Measurements from ENCODE around the gene OCEL1.

OCEL1 gene

DNA sequence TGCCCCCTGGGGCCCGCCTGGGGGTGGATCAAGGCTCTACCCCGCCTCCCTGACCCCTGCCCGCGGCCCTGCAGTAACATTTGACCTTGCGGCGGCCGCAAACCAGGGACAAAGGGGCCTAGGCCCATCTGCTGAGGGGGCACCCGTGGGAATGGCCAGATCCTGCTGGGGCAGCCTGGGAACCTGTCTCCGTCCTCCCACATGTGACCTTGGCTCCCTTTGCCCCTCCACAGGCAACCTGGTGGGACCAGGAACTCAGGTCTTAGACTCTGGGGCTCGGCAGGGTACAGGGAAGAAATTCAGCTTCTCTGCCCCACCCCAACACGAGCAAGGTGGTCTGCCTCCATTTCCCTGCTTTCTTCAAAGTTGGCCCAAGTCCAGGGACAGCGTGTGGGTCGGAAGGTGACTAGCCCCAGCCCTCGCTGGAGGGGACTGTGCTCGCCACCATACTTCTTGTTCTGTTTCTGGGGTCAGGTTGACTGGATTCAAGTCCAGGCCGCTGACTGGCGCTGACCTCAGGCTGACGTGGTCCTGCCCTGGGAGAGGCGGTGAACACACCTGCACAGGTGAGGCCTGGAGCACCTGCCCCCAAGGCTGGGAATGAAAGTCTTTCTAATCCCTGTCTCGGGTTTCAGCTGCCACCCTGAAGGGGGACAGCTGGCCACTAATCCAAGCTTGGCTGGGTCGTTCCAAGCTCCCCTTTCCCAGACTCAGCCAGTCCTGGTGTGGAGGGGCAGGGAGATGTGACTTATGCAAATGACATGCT lies 22.2 kb downstream of the OCEL1 start:
- peak; percentile 55 to 60 for DNase-seq
- Histone ChIP-seq H3K9ac (ENCODE audit: low read length) (no peak overlapping the region), H3K14ac (ENCODE audit: low read length) (peak overlapping the region; percentile 96), H3K79me2 (ENCODE audit: control insufficient read depth, insufficient read depth, low read length, poor library complexity) (peaks cover 39% of the 10 kb centered on the region), H2BK120ac (ENCODE audit: insufficient read depth, low read length, poor library complexity) (peak overlapping the region; percentile 85), H3K23ac (ENCODE audit: low read length) (no peak overlapping the region), H4K91ac (ENCODE audit: low read depth, low read length) (peak overlapping the region; percentile 97), H4K12ac (ENCODE audit: low read depth, low read length) (peak overlapping the region; percentile 20), H2AK5ac (ENCODE audit: low read length) (peak overlapping the region; percentile 70), H3K79me1 (ENCODE audit: low read length) (peaks cover 63% of the 10 kb centered on the region), H3K27ac (ENCODE audit: low read depth, low read length) (peak overlapping the region; percentile 100), H3K4me1 (ENCODE audit: control insufficient read depth in 1 of 2, insufficient read depth in 2 of 2, low read length in 2 of 2) (peaks cover 29 to 34% of the 10 kb centered on the region in 2 experiments), H3K4me2 (ENCODE audit: low read length) (peak overlapping the region; percentile 23), H2BK12ac (ENCODE audit: low read length) (peak overlapping the region; percentile 94), H3K27me3 (ENCODE audit: insufficient read depth, low read length) (no peaks in the 10 kb centered on the region), H3K9me3 (ENCODE audit: insufficient read depth, low read depth, low read length) (peaks cover 5% of the 10 kb centered on the region), H3K18ac (ENCODE audit: low read length) (peak overlapping the region; percentile 79), H2BK5ac (ENCODE audit: low read depth, low read length, poor library complexity) (peak overlapping the region; percentile 89), H3K4me3 (ENCODE audit: low read depth, low read length) (no peak overlapping the region), H2AFZ (ENCODE audit: insufficient read depth, low read length, poor library complexity) (peak overlapping the region; percentile 8), H4K8ac (ENCODE audit: low read depth, low read length) (peak overlapping the region; percentile 77), H3K36me3 (ENCODE audit: control insufficient read depth in 1 of 2, insufficient read depth in 2 of 2, low read length in 2 of 2) (no peaks in the 10 kb centered on the region), H3K4ac (ENCODE audit: low read depth, low read length) (peak overlapping the region; percentile 84)
- no CpG with 5 or more reads among the region's 21 CpGs for WGBS (ENCODE audit: extremely low coverage, insufficient coverage, insufficient read length)

DNA sequence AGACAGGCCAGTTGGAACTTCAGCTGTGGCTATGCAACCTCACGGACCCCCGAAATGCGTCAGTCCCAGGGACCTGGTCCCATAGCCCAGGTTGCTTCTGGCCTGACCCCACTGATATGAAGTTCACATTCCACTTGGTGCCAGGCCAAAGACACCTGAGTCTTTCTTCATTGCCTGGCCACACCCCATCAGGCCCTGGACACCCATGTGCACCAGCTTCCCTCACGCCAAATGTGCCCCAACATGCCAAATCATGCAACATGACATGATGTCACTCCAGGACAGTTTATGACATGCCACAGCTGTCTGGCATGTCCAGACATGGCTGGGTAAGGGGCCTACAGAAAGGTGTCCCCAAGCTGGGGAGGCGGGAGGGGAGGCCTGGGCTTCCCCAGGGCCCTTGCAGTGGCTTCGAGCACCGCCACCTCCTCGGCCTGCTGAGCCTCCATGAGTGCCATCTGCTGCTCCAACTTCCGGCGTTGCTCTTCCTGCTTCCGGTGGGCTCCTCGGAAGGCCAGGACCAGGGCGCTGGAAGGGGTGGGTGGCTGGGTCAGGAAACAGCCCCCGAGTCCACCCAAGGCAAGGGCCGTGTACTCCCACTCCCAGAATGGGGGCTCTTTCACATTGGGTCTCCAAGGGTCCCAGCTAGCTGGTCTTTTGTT lies 24.0 kb downstream of the OCEL1 start:
- peak overlapping the region; percentile 50 for H4K8ac ChIP-seq (ENCODE audit: low read depth, low read length)
- H3K4ac ChIP-seq (ENCODE audit: low read depth, low read length) = peak overlapping the region; percentile 43
- no CpG with 5 or more reads among the region's 15 CpGs for WGBS (ENCODE audit: extremely low coverage, insufficient coverage, insufficient read length)
- no peaks in the 10 kb centered on the region for H3K27me3 ChIP-seq (ENCODE audit: insufficient read depth, low read length)
- peak overlapping the region; percentile 89 for H3K14ac ChIP-seq (ENCODE audit: low read length)
- no peak overlapping the region for H3K4me3 ChIP-seq (ENCODE audit: low read depth, low read length)
- H2BK12ac ChIP-seq (ENCODE audit: low read length) = peak overlapping the region; percentile 83
- H3K79me1 ChIP-seq (ENCODE audit: low read length) = peaks cover 45% of the 10 kb centered on the region
- peak overlapping the region; percentile 94 for H2BK5ac ChIP-seq (ENCODE audit: low read depth, low read length, poor library complexity)
- no peaks in the 10 kb centered on the region for H3K9me3 ChIP-seq (ENCODE audit: insufficient read depth, low read depth, low read length)
- no peaks in the 10 kb centered on the region for H3K36me3 ChIP-seq (ENCODE audit: control insufficient read depth in 1 of 2, insufficient read depth in 2 of 2, low read length in 2 of 2)
- H2AK5ac ChIP-seq (ENCODE audit: low read length) = peak overlapping the region; percentile 44
- peak overlapping the region; percentile 49 for H3K27ac ChIP-seq (ENCODE audit: low read depth, low read length)
- peak overlapping the region; percentile 97 for H4K91ac ChIP-seq (ENCODE audit: low read depth, low read length)
- H3K4me2 ChIP-seq (ENCODE audit: low read length) = no peak overlapping the region
- no peak overlapping the region for H3K23ac ChIP-seq (ENCODE audit: low read length)
- peak overlapping the region; percentile 39 for H3K18ac ChIP-seq (ENCODE audit: low read length)
- no peak overlapping the region for H3K9ac ChIP-seq (ENCODE audit: low read length)
- peaks cover 29 to 36% of the 10 kb centered on the region in 2 experiments for H3K4me1 ChIP-seq (ENCODE audit: control insufficient read depth in 1 of 2, insufficient read depth in 2 of 2, low read length in 2 of 2)
- DNase-seq = no peak
- peak overlapping the region; percentile 93 for H2BK120ac ChIP-seq (ENCODE audit: insufficient read depth, low read length, poor library complexity)
- H4K12ac ChIP-seq (ENCODE audit: low read depth, low read length) = peak overlapping the region; percentile 54
- peak overlapping the region; percentile 3 for H2AFZ ChIP-seq (ENCODE audit: insufficient read depth, low read length, poor library complexity)
- peaks cover 21% of the 10 kb centered on the region for H3K79me2 ChIP-seq (ENCODE audit: control insufficient read depth, insufficient read depth, low read length, poor library complexity)

DNA sequence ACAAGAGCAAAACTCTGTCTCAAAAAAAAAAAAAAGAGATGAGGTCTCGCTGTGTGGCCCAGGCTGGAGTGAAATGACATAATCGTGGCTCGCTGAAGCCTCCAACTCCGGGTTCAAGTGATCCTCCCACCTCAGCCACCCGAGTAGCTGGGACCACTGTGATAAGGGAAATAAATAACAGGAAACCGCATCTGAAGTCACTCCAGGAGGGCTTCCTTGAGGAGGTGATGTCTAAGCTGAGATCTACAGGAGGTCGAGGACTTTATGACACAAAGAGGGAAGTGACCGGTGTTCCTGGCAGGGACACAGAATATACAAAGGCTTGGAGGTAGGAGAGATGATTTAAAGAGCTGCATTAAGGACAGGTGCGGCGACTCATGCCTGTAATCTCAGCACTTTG lies 28.6 kb downstream of the OCEL1 start:
- peak overlapping the region; percentile 37 for H3K14ac ChIP-seq (ENCODE audit: low read length)

DNA sequence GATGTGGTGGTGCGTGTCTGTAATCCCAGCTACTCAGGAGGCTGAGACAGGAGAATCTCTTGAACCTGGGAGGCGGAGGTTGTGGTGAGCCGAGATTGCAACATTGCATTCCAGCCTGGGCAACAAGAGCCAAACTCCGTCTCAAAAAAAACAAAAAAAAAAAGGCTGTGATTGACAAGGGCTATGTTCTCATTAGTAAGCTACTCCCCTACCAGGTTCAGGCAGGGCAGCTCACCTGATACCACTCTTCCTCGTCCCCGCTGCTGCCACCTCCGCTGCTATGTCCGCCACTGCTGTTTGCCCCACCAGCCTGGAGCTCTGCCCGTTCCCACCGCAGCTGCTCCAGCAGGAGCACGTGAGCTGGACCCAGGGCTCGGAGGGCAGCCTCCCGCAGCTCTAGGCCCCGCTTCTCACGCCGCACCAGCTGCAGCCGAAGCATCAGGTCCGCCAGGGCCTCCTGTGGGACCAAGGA lies 29.2 kb downstream of the OCEL1 start:
- peaks cover 8 to 11% of the 10 kb centered on the region in 2 experiments for H3K36me3 ChIP-seq (ENCODE audit: control insufficient read depth in 1 of 2, insufficient read depth in 2 of 2, low read length in 2 of 2)
- WGBS (ENCODE audit: extremely low coverage, insufficient coverage, insufficient read length) = no CpG with 5 or more reads among the region's 18 CpGs
- no peak overlapping the region for H3K27ac ChIP-seq (ENCODE audit: low read depth, low read length)

More for the DNA sequence above, 28.6 kb downstream of the OCEL1 start:
- Histone ChIP-seq H3K27me3 (ENCODE audit: insufficient read depth, low read length) (no peaks in the 10 kb centered on the region), H2BK12ac (ENCODE audit: low read length) (peak overlapping the region; percentile 71), H3K4ac (ENCODE audit: low read depth, low read length) (no peak overlapping the region), H3K36me3 (ENCODE audit: control insufficient read depth in 1 of 2, insufficient read depth in 2 of 2, low read length in 2 of 2) (peaks cover 8 to 9% of the 10 kb centered on the region in 2 experiments), H4K8ac (ENCODE audit: low read depth, low read length) (no peak overlapping the region), H3K79me2 (ENCODE audit: control insufficient read depth, insufficient read depth, low read length, poor library complexity) (peaks cover 2% of the 10 kb centered on the region), H3K9ac (ENCODE audit: low read length) (no peak overlapping the region), H3K9me3 (ENCODE audit: insufficient read depth, low read depth, low read length) (peaks cover 7% of the 10 kb centered on the region), H3K18ac (ENCODE audit: low read length) (no peak overlapping the region), H4K12ac (ENCODE audit: low read depth, low read length) (no peak overlapping the region), H3K79me1 (ENCODE audit: low read length) (peaks cover 14% of the 10 kb centered on the region), H2BK5ac (ENCODE audit: low read depth, low read length, poor library complexity) (no peak overlapping the region), H3K4me2 (ENCODE audit: low read length) (no peak overlapping the region), H3K4me1 (ENCODE audit: control insufficient read depth in 1 of 2, insufficient read depth in 2 of 2, low read length in 2 of 2) (peaks cover 7 to 15% of the 10 kb centered on the region in 2 experiments), H4K91ac (ENCODE audit: low read depth, low read length) (no peak overlapping the region), H2BK120ac (ENCODE audit: insufficient read depth, low read length, poor library complexity) (peak overlapping the region; percentile 20), H3K4me3 (ENCODE audit: low read depth, low read length) (no peak overlapping the region), H2AK5ac (ENCODE audit: low read length) (peak overlapping the region; percentile 64), H2AFZ (ENCODE audit: insufficient read depth, low read length, poor library complexity) (no peak overlapping the region), H3K23ac (ENCODE audit: low read length) (no peak overlapping the region), H3K27ac (ENCODE audit: low read depth, low read length) (no peak overlapping the region)
- no CpG with 5 or more reads among the region's 10 CpGs for WGBS (ENCODE audit: extremely low coverage, insufficient coverage, insufficient read length)
- no peak for DNase-seq

More for the DNA sequence above, 29.2 kb downstream of the OCEL1 start:
- no peak overlapping the region for H3K9ac ChIP-seq (ENCODE audit: low read length)
- no peak overlapping the region for H4K12ac ChIP-seq (ENCODE audit: low read depth, low read length)
- peak overlapping the region; percentile 12 for H3K18ac ChIP-seq (ENCODE audit: low read length)
- H3K79me1 ChIP-seq (ENCODE audit: low read length) = peaks cover 8% of the 10 kb centered on the region
- H3K23ac ChIP-seq (ENCODE audit: low read length) = no peak overlapping the region
- H4K8ac ChIP-seq (ENCODE audit: low read depth, low read length) = peak overlapping the region; percentile 37
- H3K9me3 ChIP-seq (ENCODE audit: insufficient read depth, low read depth, low read length) = peaks cover 9% of the 10 kb centered on the region
- H2BK5ac ChIP-seq (ENCODE audit: low read depth, low read length, poor library complexity) = no peak overlapping the region
- peak overlapping the region; percentile 5 for H3K4me3 ChIP-seq (ENCODE audit: low read depth, low read length)
- peak overlapping the region; percentile 14 for H3K14ac ChIP-seq (ENCODE audit: low read length)
- peak overlapping the region; percentile 12 for H2AFZ ChIP-seq (ENCODE audit: insufficient read depth, low read length, poor library complexity)
- peak overlapping the region; percentile 41 for H4K91ac ChIP-seq (ENCODE audit: low read depth, low read length)
- peaks cover 2 to 10% of the 10 kb centered on the region in 2 experiments for H3K4me1 ChIP-seq (ENCODE audit: control insufficient read depth in 1 of 2, insufficient read depth in 2 of 2, low read length in 2 of 2)
- no peaks in the 10 kb centered on the region for H3K27me3 ChIP-seq (ENCODE audit: insufficient read depth, low read length)
- H2BK12ac ChIP-seq (ENCODE audit: low read length) = peak overlapping the region; percentile 28
- H3K4me2 ChIP-seq (ENCODE audit: low read length) = no peak overlapping the region
- H3K79me2 ChIP-seq (ENCODE audit: control insufficient read depth, insufficient read depth, low read length, poor library complexity) = no peaks in the 10 kb centered on the region
- peak overlapping the region; percentile 10 for H2AK5ac ChIP-seq (ENCODE audit: low read length)
- H2BK120ac ChIP-seq (ENCODE audit: insufficient read depth, low read length, poor library complexity) = peak overlapping the region; percentile 20
- H3K4ac ChIP-seq (ENCODE audit: low read depth, low read length) = no peak overlapping the region
- DNase-seq = peak in 1 of 2 donors; percentile 43
